Liver (tissue), 5 donors: ENCODE measurements around the gene ACCSL. TPM values are rescaled to one million over a fixed set of nuclear protein-coding genes. Genes with fewer than 3 reads are reported as not detected.

ENCODE experiments used
- CTCF ChIP-seq: fragments of 150-350 bp; IDR thresholded peaks from 2 replicates; pipeline ENCODE4 v1.5.1; 2017; ENCODE audit warnings: improper control_type of control experiment, low read depth, low read length; ENCODE audit not compliant: missing input control
- FOXA2 ChIP-seq: IDR thresholded peaks from 2 replicates; pipeline ENCODE4 v1.6.1; 2016; ENCODE audit warnings: antibody characterized with exemption
- GABPA ChIP-seq, 2 donors: IDR thresholded peaks in 1 of 2; conservative IDR thresholded peaks in 1 of 2; 2 replicates each; pipeline ENCODE4 v1.6.1; 2016; ENCODE audit warnings: antibody characterized with exemption in 2 of 2, mild to moderate bottlenecking in 1 of 2, moderate library complexity in 1 of 2
- JUND ChIP-seq, 2 donors: IDR thresholded peaks; 2 replicates each; pipeline ENCODE4 v1.6.1; 2016; ENCODE audit warnings: antibody characterized with exemption in 2 of 2
- NR2F2 ChIP-seq: IDR thresholded peaks from 2 replicates; pipeline ENCODE4 v1.6.1; 2016; ENCODE audit warnings: antibody characterized with exemption
- RAD21 ChIP-seq, 2 donors: IDR thresholded peaks; 2 replicates each; pipeline ENCODE4 v1.6.1; 2016; ENCODE audit warnings: antibody characterized with exemption in 2 of 2, mild to moderate bottlenecking in 2 of 2
- RXRA ChIP-seq, 2 donors: IDR thresholded peaks; 2 replicates each; pipeline ENCODE4 v1.6.1; 2017 to 2018; ENCODE audit warnings: antibody characterized with exemption in 2 of 2, mild to moderate bottlenecking in 1 of 2
- TAF1 ChIP-seq: conservative IDR thresholded peaks from 2 replicates; pipeline ENCODE4 v1.6.1; 2016; ENCODE audit warnings: antibody characterized with exemption, mild to moderate bottlenecking
- YY1 ChIP-seq: IDR thresholded peaks from 2 replicates; pipeline ENCODE4 v1.6.1; 2016; ENCODE audit warnings: antibody characterized with exemption, mild to moderate bottlenecking
- polyA plus RNA-seq, 2 donors: library from polyadenylated mRNA; stranded (reverse) in 1 of 2; unstranded in 1 of 2; fragments of 200-250 nt in 1 of 2; fragments of >200 nt in 1 of 2; fragmentation: Nextera tagmentation in 1 of 2; extraction: Ambion mirVana in 1 of 2; gene quantifications; one replicate each; pipeline versions ENCODE4 v1.2.1 to v1.2.3, GENCODE V29; 2013 to 2015
- total RNA-seq, 2 donors: library from RNA; depleted of rRNA; stranded (reverse); fragments of >200 nt; gene quantifications; one replicate each; pipeline ENCODE4 v1.2.3, GENCODE V29; 2014
- TF ChIP-seq, protein P1 (sequence below): IDR thresholded peaks from 2 replicates; pipeline ENCODE4 v1.6.1; 2016; ENCODE audit warnings: antibody characterized with exemption
- donor health status: healthy.
- donor health status: healthy.
- donor health status: healthy.

The ACCSL gene
- total and polyA plus RNA-seq, 4 donors, result 0.09 TPM; not detected in 3

- no peak for TF ChIP-seq TAF1
- no peak for TF ChIP-seq RAD21 (IDR thresholded peaks at IDR 0.05)
- no peak for TF ChIP-seq RXRA (IDR thresholded peaks at IDR 0.05)
- no peak for TF ChIP-seq CTCF
- TF ChIP-seq, protein P1, sequence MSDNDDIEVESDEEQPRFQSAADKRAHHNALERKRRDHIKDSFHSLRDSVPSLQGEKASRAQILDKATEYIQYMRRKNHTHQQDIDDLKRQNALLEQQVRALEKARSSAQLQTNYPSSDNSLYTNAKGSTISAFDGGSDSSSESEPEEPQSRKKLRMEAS, result no peak
- TF ChIP-seq GABPA (IDR thresholded peaks at IDR 0.05 in 1 of 2, conservative IDR thresholded peaks at IDR 0.05 in 1 of 2), result no peak
- no peak for TF ChIP-seq YY1
- no peak for TF ChIP-seq JUND (IDR thresholded peaks at IDR 0.05)
- no peak for TF ChIP-seq NR2F2
- no peak for TF ChIP-seq FOXA2
These were observed 60.5 kb downstream of the ACCSL start (continued) for GRCh38 chr11:44108260-44108659.

Other genes with a start within 250 kb of the ACCSL start
- gene ALKBH3, start 167.2 kb upstream of the ACCSL start, total RNA-seq, result 10 to 100 TPM in 1 of 2 donors, 1 to 10 TPM in 1; 7.8 to 14.5 TPM
- gene ALKBH3, start 167.2 kb upstream of the ACCSL start, polyA plus RNA-seq, result 10 to 100 TPM; 13.2 to 17.2 TPM
- 10 to 100 TPM in 1 of 2 donors, 1 to 10 TPM in 1; 4.3 to 18.5 TPM for gene C11orf96, start 105.3 kb upstream of the ACCSL start, total RNA-seq
- 10 to 100 TPM in 1 of 2 donors, 1 to 10 TPM in 1; 2.5 to 13.5 TPM for gene C11orf96, start 105.3 kb upstream of the ACCSL start, polyA plus RNA-seq
- gene ACCS, start 18.3 kb downstream of the ACCSL start, total RNA-seq, result 10 to 100 TPM; 12.6 to 17.5 TPM
- gene ACCS, start 18.3 kb downstream of the ACCSL start, polyA plus RNA-seq, result 1 to 10 TPM; 8.7 to 9.2 TPM
- 10 to 100 TPM; 33.1 to 36.1 TPM for gene EXT2, start 47.7 kb downstream of the ACCSL start, total RNA-seq
- gene EXT2, start 47.7 kb downstream of the ACCSL start, polyA plus RNA-seq, result 10 to 100 TPM in 1 of 2 donors, 1 to 10 TPM in 1; 8.4 to 26.6 TPM